IPS DF 6.9 (cell line): ENCODE results near the gene CDH4.

ENCODE experiments used
- DNase-seq: peaks from one replicate; pipeline ENCODE4 v3.0.0-alpha.2; 2013; ENCODE audit warnings: low read depth, low spot score
- H3K27ac ChIP-seq: one replicate; pipeline ENCODE4 v1.5.1; 2013; ENCODE audit warnings: low read length, control low read depth
- H3K27me3 ChIP-seq: 2 replicates; pipeline ENCODE4 v1.6.1; 2013; ENCODE audit warnings: mild to moderate bottlenecking, low read length; ENCODE audit not compliant: control insufficient read depth, insufficient read depth
- H3K36me3 ChIP-seq: 2 replicates; pipeline ENCODE4 v1.6.1; 2013; ENCODE audit warnings: low read length; ENCODE audit not compliant: control insufficient read depth, insufficient read depth
- H3K4me1 ChIP-seq: 2 replicates; pipeline ENCODE4 v1.6.1; 2013; ENCODE audit warnings: low read length; ENCODE audit not compliant: control insufficient read depth, insufficient read depth
- H3K4me3 ChIP-seq: 2 replicates; pipeline ENCODE4 v1.5.1; 2013; ENCODE audit warnings: mild to moderate bottlenecking, low read length
- H3K9me3 ChIP-seq: 2 replicates; pipeline ENCODE4 v1.6.1; 2013; ENCODE audit warnings: low read length, inconsistent platforms; ENCODE audit not compliant: control insufficient read depth, insufficient read depth
- WGBS: extraction: QIAGEN DNeasy Blood & Tissue Kit; methylation state at CpG from one replicate; pipeline ENCODE4 v1.1.7; 2013; ENCODE audit warnings: mixed read lengths, missing lambda C conversion rate; ENCODE audit not compliant: insufficient read length, insufficient coverage; 5-methylcytosine and 5-hydroxymethylcytosine counted together

CDH4 gene

GRCh38 chr20:61725966-61726365, 473.9 kb downstream of the CDH4 start:
- H3K4me3 ChIP-seq = no peak overlapping the region
- H3K27me3 ChIP-seq = no peaks in the 10 kb centered on the region
- no peaks in the 10 kb centered on the region for H3K4me1 ChIP-seq
- no peak for DNase-seq
- no peak overlapping the region for H3K27ac ChIP-seq
- H3K9me3 ChIP-seq = no peaks in the 10 kb centered on the region
- H3K36me3 ChIP-seq = no peaks in the 10 kb centered on the region
- no CpG with 5 or more reads among the region's 8 CpGs for WGBS

DNA sequence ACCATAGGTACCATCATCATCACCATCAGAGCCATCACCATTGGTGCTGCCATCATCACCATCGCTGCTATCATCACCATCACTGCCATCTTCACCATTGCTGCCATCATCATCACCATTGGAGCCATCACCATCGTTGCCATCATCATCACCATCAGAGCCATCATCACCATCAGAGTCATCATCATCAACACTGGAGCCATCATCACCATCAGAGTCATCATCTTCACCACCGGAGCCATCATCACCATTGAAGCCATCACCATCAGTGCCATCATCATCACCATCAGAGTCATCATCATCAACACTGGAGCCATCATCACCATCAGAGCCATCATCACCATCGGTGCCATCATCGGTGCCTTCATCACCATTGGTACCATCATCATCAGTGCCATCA, 474.9 kb downstream of the CDH4 start:
- H3K27ac ChIP-seq = no peak overlapping the region
- H3K36me3 ChIP-seq = no peaks in the 10 kb centered on the region
- no CpG with 5 or more reads among the region's 5 CpGs for WGBS
- H3K9me3 ChIP-seq = no peaks in the 10 kb centered on the region
- no peak for DNase-seq
- H3K4me1 ChIP-seq = no peaks in the 10 kb centered on the region
- H3K27me3 ChIP-seq = no peaks in the 10 kb centered on the region
- no peak overlapping the region for H3K4me3 ChIP-seq

GRCh38 chr20:61727761-61728160, 475.7 kb downstream of the CDH4 start:
- H3K27ac ChIP-seq = no peak overlapping the region
- no peak overlapping the region for H3K4me3 ChIP-seq
- no CpG with 5 or more reads among the region's 2 CpGs for WGBS
- H3K36me3 ChIP-seq = no peaks in the 10 kb centered on the region
- H3K27me3 ChIP-seq = no peaks in the 10 kb centered on the region
- H3K9me3 ChIP-seq = no peaks in the 10 kb centered on the region
- H3K4me1 ChIP-seq = no peaks in the 10 kb centered on the region
- DNase-seq = no peak

DNA sequence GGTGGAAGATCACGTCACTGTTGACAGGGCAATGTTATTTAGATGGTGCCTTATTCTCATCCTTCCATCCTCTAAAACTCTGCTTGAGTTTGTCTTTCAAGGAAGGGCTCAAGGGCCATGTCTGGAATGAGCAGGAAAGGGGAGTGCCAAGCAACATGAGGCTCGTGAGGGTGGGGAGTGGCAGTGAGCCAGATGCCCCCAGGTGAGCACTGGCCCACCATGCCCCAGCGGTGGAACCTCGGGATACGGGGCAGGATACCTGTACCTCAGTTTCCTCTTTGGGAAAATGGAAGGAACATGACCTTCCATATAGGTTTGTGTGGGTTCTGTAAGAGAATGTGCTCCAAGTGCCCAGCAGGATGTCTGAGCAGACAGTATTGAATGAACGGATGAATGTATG, 476.3 kb downstream of the CDH4 start:
- Histone ChIP-seq H3K4me3 (no peak overlapping the region), H3K36me3 (no peaks in the 10 kb centered on the region), H3K9me3 (no peaks in the 10 kb centered on the region), H3K27me3 (no peaks in the 10 kb centered on the region), H3K27ac (no peak overlapping the region), H3K4me1 (no peaks in the 10 kb centered on the region)
- DNase-seq = no peak
- WGBS = no CpG with 5 or more reads among the region's 6 CpGs

DNA sequence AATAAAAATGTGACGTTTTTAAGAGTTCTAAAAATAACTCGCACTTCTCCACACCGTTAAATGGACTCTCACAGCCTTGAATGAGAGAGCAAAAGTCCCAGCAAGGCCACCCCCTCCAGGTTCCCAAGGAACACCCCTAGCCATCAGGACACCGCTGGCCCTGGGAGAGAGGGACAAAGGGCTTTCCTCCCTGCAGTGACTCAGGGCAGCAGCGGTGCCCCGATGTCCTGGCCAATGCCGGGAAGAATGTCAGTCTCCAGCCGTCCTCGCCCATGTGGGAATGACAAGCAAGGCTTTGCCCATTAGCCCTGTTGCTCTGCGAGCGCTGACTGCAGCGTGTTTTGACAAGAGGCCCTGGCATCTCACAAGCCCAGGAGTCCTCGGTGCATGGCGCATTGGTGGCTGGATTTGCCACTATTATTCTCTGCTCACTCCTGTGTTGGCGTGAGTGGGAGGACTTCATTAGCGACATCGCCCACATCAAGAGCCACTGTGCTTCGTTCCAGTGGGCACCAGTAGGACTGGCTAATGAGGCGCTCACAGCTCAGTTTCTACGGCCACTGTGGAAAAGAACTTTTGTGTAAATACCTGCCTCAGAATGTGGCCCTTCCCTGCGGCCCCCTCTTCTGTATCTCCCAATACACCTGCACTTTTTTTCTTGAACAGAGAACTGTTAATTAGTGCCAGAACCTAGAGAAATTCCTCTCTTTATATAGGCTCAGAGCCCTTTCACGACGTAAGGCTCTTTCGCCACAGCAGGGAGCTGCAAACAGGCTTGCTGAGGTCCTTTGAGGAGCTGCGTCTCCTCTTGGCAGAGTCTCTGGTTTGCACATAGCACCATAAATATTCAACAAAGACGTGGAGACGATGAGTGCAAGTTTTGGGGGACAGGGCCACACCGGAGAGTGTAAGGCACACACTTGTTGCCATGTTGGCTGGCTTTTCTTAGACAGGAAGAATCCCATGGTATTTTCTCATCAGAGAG, 477.0 kb downstream of the CDH4 start:
- no peak overlapping the region for H3K27ac ChIP-seq
- H3K4me3 ChIP-seq = no peak overlapping the region
- no peaks in the 10 kb centered on the region for H3K27me3 ChIP-seq
- DNase-seq = no peak
- H3K36me3 ChIP-seq = no peaks in the 10 kb centered on the region
- H3K4me1 ChIP-seq = no peaks in the 10 kb centered on the region
- no peaks in the 10 kb centered on the region for H3K9me3 ChIP-seq
- WGBS = no CpG with 5 or more reads among the region's 28 CpGs

- no peak for DNase-seq
- Histone ChIP-seq H3K27me3 (no peaks in the 10 kb centered on the region), H3K4me1 (no peaks in the 10 kb centered on the region), H3K4me3 (no peak overlapping the region), H3K9me3 (no peaks in the 10 kb centered on the region), H3K36me3 (no peaks in the 10 kb centered on the region), H3K27ac (no peak overlapping the region)
- no CpG with 5 or more reads among the region's 21 CpGs for WGBS
These were observed 478.7 kb downstream of the CDH4 start for GRCh38 chr20:61730631-61731362.

DNA sequence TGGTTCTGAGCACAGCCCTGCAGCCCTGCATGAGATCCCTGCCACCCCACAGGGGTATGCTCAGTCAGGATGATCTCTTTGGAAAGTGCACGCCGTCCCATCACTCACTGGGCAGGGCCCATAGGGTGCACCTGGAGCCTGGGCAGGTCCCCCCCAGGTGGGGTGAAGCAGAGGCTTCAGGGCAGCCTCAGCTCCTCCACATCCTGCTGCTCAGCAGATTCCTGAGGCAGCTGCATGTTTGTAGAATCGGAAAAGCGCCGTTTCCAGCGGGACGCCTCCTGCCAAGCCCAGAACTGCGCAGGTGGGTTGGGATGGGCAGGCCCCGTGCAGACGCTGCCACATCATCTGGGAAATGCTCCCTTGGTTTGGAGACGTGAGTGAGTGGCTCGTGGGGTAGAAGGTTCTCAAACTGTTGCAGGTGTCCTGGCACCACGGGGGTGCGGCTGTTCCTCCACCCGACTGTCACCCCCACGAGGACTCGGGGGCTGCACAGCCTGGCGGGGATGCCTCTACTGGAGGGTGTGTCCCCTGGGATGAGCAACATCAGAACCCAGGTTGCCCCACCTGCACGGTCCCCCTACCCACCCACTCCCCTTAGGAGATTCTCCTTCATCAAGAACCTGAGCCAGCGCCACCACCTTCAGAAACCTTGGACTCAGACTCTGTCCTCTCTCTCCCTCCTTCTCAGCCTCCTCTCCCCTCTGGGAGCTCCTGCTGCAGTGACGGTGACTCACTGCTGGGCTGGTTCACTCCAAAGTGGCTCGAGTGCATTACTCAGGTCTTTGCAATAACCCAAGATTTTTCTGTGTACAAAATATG, 479.5 kb downstream of the CDH4 start:
- Histone ChIP-seq H3K4me3 (no peak overlapping the region), H3K9me3 (no peaks in the 10 kb centered on the region), H3K4me1 (no peaks in the 10 kb centered on the region), H3K27me3 (no peaks in the 10 kb centered on the region), H3K36me3 (no peaks in the 10 kb centered on the region), H3K27ac (no peak overlapping the region)
- DNase-seq = no peak
- no CpG with 5 or more reads among the region's 22 CpGs for WGBS

DNA sequence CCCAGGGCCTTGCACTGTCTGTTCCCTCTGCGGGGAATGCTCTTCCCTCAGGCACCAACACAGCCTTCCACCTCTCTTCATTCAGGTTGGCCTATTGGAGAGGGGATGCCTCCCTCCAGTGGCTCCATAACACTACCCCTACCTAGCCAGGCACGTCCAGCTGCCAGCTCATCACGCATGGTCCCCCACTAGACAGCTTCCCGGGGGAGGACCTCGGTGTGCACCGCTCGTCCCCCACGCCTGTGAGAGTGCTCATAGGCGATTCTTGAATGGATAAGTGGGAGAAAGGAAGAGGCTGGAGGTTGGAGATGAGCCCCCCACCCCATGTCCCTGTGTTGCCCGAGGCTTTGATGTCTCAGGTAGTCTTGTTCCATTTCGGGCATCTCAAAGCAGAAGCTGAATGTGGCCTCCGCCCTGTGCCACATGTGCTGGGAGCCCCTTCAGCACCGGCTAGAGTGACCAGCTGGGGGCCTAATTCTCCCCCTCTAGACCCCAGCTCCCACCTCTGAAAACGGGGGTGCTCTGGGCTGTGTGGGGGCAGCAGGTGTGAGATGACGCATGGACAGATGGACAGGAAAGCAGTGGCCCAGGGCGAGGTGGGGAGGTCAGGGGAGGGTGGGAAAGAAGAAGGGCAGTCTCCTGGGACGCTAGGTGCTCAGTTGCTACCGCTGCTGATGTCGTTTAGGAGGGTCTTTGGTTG, 480.6 kb downstream of the CDH4 start:
- Histone ChIP-seq H3K9me3 (no peaks in the 10 kb centered on the region), H3K4me1 (no peaks in the 10 kb centered on the region), H3K27ac (no peak overlapping the region), H3K27me3 (no peaks in the 10 kb centered on the region), H3K36me3 (no peaks in the 10 kb centered on the region), H3K4me3 (no peak overlapping the region)
- DNase-seq = no peak
- WGBS = no CpG with 5 or more reads among the region's 19 CpGs

DNA sequence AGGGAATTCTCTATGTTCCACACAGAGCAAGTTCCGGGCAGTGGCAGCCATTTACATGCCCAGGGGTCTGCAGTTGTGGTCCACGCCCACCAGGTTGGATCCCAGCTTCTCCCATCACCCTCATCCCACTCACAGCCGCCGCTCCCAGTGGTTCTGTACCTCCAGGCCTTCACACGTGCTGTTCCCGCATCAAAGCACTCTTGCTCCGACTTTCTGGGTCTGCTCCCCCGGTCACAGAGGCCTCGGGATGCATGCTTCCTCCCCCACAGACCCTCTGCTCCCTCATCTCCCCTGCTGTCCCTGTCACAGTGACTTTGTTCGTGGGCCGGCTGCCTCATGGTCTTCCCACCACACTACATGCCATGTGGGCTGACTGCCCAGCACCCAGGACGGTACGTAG, 481.2 kb downstream of the CDH4 start:
- Histone ChIP-seq H3K27ac (no peak overlapping the region), H3K4me3 (no peak overlapping the region), H3K36me3 (no peaks in the 10 kb centered on the region), H3K27me3 (no peaks in the 10 kb centered on the region), H3K9me3 (no peaks in the 10 kb centered on the region), H3K4me1 (no peaks in the 10 kb centered on the region)
- no peak for DNase-seq
- no CpG with 5 or more reads among the region's 13 CpGs for WGBS
